Erythroblast (primary cell): ENCODE results near the gene C10orf143.

Experiments used
- GATA1 ChIP-seq: IDR thresholded peaks from 2 replicates; pipeline ENCODE4 v1.6.1; 2011; ENCODE audit warnings: low read depth, mild to moderate bottlenecking, control low read depth, low read length, moderate library complexity
- POLR2A ChIP-seq: IDR thresholded peaks from 2 replicates; pipeline ENCODE4 v1.6.1; 2011; ENCODE audit warnings: mild to moderate bottlenecking, low read length

DNA sequence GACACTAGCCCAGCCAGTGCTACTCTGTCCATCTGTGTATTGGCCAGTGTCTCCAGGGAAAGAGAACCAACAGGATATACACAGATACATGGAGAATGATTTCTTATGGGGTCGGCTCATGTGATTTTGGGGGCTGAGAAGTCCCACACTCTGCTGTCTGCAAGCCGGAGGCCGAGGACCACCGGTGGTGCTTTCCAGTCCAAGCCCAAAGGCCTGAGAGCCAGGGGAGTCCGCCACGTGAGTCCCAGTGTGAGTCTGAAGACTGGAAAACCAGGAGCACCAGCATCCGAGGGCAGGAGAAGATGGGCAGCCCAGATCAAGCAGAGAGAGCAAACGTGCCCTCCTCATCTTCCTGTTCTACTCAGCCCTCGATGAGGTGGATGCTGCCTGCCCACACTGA is 71.5 kb downstream of the C10orf143 start:
- TF ChIP-seq POLR2A, result no peak
- TF ChIP-seq GATA1, result no peak
